MM.1S (cell line): Measurements from ENCODE around the gene ARHGAP42.

Experiments used
- CTCF ChIP-seq: fragments of 300-600 bp; sonication (generic); IDR thresholded peaks from 2 replicates; pipeline ENCODE4 v1.5.1; 2016; ENCODE audit warnings: antibody characterized with exemption, low read length, mixed read lengths
- EZH2 ChIP-seq: fragments of 300-600 bp; sonication (generic); optimal IDR thresholded peaks from 2 replicates; pipeline ENCODE3; 2017; ENCODE audit warnings: low read depth, mild to moderate bottlenecking, antibody characterized with exemption, low read length, mixed read lengths

GRCh38 chr11:100752371-100753171 lies 65.5 kb downstream of the ARHGAP42 start:
- no peak for TF ChIP-seq CTCF
- TF ChIP-seq EZH2, result no peak
